Measurements from ENCODE around the gene KCNH2.

DNA sequence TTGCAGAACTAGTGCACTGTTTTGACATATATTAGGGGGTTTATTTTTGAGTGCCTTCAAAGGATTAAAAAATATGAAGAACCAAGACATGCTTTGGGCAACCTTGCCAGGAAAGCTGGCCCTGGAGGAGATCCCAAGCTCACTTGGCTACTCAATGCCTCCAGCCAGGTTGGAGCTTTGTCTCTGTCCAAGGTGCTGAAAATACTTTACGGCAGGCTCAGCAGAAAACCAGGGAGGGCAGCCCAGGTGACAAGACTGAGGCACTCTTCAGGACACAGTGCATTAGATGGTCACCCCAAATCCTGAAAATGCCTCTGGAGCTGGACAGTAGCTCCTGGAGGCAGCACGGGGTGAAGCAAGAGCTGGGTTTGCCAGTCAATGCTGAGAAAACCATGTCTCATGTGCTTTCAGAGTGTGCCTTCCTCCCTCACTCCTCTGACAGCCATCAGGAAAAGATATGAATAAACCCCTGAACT is 5.8 kb upstream of the KCNH2 start:
- TF ChIP-seq, protein P1, sequence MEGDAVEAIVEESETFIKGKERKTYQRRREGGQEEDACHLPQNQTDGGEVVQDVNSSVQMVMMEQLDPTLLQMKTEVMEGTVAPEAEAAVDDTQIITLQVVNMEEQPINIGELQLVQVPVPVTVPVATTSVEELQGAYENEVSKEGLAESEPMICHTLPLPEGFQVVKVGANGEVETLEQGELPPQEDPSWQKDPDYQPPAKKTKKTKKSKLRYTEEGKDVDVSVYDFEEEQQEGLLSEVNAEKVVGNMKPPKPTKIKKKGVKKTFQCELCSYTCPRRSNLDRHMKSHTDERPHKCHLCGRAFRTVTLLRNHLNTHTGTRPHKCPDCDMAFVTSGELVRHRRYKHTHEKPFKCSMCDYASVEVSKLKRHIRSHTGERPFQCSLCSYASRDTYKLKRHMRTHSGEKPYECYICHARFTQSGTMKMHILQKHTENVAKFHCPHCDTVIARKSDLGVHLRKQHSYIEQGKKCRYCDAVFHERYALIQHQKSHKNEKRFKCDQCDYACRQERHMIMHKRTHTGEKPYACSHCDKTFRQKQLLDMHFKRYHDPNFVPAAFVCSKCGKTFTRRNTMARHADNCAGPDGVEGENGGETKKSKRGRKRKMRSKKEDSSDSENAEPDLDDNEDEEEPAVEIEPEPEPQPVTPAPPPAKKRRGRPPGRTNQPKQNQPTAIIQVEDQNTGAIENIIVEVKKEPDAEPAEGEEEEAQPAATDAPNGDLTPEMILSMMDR (IDR thresholded peaks at IDR 0.05): no peak
- TF ChIP-seq POLR2A (IDR thresholded peaks at IDR 0.05): no peak

Measured in body of pancreas (tissue), 4 donors.